GM19240 (cell line): ENCODE data around the gene INCENP.

Experiments
- DNase-seq: peaks from one replicate; pipeline ENCODE4 v3.0.0; 2011; ENCODE audit warnings: low spot score; ENCODE audit not compliant: insufficient read length

The INCENP gene

DNA sequence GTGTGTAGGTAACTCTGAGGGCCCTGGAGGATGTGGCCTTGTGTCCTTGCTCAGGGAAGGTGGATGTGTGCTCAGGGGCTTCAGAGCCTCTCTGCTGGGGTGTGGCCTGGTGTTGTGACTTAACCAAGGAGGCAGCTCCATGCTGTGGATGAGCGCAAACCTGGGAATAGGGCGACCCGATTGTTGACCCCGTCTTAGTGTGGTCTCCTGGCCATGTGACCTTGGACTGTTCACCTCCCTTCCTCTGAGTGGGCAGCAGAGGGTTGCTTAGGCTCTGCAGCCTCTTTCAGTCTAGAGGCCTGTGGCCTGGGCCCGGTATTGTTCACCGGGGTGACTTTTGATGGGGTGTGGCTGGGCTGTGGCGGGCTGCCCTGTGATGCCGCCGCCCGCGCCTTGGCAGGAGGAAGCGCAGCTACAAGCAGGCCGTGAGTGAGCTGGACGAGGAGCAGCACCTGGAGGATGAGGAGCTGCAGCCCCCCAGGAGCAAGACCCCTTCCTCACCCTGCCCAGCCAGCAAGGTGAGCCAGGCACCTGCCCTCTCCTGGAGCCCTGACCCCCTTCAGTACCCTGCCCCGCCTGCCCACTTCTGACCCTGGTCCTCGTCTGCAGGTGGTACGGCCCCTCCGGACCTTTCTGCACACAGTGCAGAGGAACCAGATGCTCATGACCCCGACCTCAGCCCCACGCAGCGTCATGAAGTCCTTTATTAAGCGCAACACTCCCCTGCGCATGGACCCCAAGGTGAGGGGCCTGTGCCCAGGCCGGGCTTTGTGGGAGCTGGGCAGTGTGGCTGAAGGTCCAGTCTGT lies 16.7 kb downstream of the INCENP start:
- no peak for DNase-seq

DNA sequence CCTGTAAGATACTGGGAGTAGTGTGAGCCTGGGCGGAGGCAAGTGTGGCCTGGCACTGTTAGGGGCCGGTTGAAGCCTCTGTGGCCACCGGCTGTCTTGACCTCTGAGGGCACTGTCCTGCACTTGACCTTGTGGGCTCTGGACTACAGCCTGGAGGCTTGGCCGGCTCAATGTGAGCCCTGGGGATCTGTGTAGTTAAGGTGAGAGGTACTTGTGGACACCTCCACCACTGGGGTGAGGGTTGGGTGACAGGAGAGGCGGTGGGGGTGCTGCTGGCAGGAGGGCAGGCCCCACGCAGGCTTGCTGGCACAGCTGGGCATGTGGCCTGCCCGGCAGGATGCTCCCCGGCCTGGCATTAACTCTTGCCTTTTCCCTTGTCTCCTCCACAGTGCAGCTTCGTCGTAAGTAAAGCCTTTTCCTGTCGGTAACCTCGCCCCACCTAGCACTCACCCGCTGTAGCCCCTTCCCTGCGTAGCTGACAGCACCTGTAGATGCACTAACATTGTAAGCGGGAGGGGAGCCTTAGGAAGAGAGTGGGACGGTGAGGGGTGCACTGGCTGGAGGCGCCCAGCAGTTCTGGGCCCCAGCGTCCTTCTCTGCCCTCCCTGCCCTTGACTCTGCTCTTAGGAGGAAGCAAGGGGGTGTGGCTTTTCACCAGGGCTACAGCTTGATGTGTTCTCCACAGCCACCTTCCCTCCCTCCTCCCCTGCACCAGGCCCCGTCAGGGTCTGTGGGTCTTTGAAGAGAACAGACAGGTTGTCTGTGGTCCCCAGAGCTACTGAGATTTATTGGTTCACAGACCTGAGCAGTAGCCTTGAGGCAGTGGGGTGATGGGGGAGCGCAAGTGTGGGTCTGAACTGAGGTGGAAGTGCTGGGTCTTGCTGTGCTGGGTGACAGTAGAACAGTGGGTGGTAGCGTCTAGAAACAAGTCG lies 17.6 kb downstream of the INCENP start:
- DNase-seq: no peak

GRCh38 chr11:62142043-62142375 lies 18.2 kb downstream of the INCENP start:
- DNase-seq: no peak

- DNase-seq: no peak
These were observed 19.1 kb downstream of the INCENP start for GRCh38 chr11:62142921-62143320.

- DNase-seq: no peak
These were observed 19.9 kb downstream of the INCENP start for GRCh38 chr11:62143727-62144126.

- no peak for DNase-seq
These were observed 20.9 kb downstream of the INCENP start for GRCh38 chr11:62144641-62145255.

DNA sequence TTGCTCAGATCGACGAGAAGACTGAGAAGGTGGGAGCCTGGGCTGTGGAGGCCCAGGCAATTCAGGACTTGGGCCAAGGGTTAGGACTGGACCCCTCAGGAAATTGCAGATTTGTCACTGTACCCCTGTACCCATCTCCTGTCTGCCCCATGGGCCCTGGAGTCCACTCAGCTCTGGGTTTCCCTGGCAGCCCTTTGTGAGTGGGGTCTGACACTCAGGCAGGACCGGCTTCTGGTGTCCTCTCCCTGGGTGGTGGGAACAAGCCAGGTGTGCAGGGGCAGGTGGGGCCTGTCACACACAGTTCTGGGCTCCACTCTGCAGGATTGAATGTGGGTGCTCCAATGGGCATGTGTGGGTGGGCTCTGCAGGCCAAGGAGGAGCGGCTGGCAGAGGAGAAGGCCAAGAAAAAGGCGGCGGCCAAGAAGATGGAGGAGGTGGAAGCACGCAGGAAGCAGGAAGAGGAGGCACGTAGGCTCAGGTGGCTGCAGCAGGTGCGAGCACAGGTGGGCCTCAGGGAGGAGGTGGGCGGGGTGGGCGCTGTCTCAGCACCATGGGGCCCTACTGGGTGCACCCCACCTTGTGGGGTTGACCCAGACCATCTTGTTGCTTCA lies 21.6 kb downstream of the INCENP start:
- no peak for DNase-seq

DNA sequence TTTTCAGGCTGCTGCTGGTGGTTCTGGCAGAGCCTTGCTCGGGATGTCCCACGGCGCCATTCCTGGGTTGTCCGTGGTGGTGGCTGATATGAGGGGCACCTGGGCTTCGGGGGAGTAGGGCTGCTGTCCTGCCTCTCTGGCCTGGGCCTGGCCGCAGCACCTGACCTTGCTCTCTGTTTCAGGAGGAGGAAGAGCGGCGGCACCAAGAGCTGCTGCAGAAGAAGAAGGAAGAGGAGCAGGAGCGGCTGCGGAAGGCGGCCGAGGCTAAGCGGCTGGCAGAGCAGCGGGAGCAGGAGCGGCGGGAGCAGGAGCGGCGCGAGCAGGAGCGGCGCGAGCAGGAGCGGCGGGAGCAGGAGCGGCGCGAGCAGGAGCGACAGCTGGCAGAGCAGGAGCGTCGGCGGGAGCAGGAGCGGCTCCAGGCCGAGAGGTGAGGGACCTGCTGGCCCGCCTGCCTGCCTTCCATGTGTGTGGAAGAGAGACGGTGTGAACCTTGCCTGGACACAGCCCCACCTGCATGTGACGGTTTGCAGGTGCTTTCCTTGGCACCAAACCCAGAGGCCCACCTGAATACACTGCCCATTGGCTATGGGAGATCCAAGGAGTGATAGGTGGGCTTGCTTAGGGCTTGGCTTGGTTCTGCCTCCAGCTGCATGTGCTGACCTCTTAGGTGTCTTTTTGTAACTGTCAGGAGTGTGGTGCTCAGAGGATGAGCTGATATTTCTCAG lies 22.8 kb downstream of the INCENP start:
- DNase-seq: no peak

- no peak for DNase-seq
These were observed 23.7 kb downstream of the INCENP start for GRCh38 chr11:62147545-62147944.

DNA sequence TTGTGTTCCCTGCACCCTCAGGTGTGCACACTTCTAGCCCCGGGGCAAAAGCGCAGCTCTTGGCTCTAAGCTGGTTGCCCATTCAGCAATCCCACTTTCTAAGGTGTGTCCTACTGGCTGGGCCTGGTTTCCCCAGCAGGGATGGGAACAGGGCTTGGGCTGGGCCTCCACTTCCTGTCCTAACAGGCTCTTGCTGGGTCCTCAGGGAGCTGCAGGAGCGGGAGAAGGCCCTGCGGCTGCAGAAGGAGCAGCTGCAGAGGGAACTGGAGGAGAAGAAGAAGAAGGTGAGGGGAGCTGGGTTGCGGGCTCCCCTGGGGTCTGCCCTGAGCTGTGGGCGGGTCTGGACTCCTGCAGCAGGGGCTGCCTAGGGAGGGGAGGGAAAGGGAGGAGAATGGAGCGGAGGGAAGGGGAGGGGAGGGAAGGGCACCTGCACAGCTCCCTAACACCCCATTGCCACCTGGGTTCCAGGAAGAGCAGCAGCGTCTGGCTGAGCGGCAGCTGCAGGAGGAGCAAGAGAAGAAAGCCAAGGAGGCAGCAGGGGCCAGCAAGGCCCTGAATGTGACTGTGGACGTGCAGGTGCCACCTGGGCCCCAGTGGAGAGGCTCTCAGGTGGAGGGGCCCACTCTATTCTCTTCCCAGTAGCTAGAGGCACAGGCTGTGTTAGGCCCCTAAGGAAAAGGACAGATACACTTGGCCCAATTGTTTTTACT lies 24.6 kb downstream of the INCENP start:
- DNase-seq: no peak

- DNase-seq: no peak
These were observed 26.4 kb downstream of the INCENP start for GRCh38 chr11:62149986-62150886.

GRCh38 chr11:62150887-62151736 lies 27.3 kb downstream of the INCENP start:
- DNase-seq: no peak

GRCh38 chr11:62151737-62152102 lies 27.9 kb downstream of the INCENP start:
- DNase-seq: no peak

- DNase-seq: no peak
These were observed 28.7 kb downstream of the INCENP start for GRCh38 chr11:62152245-62153086.

- no peak for DNase-seq
These were observed 29.2 kb downstream of the INCENP start for GRCh38 chr11:62153087-62153395.

GRCh38 chr11:62153617-62154016 lies 29.8 kb downstream of the INCENP start:
- no peak for DNase-seq

GRCh38 chr11:62157603-62158002 lies 33.8 kb downstream of the INCENP start:
- no peak for DNase-seq

- DNase-seq: no peak
These were observed 42.6 kb downstream of the INCENP start for GRCh38 chr11:62166371-62166770.
